Measurements from ENCODE around the gene NFATC1.

Gene NFATC1

GRCh38 chr18:79570266-79571201 lies 174.8 kb downstream of the NFATC1 start:
- DNase-seq (ENCODE audit: extremely low read depth, low read depth): no peak
- H3K4me3 ChIP-seq (replicated peaks; ENCODE audit: low read depth, low read length): no peak overlapping the region

GRCh38 chr18:79571211-79572092 lies 175.7 kb downstream of the NFATC1 start:
- no peak overlapping the region for H3K4me3 ChIP-seq (replicated peaks; ENCODE audit: low read depth, low read length)
- TF ChIP-seq, protein P1, sequence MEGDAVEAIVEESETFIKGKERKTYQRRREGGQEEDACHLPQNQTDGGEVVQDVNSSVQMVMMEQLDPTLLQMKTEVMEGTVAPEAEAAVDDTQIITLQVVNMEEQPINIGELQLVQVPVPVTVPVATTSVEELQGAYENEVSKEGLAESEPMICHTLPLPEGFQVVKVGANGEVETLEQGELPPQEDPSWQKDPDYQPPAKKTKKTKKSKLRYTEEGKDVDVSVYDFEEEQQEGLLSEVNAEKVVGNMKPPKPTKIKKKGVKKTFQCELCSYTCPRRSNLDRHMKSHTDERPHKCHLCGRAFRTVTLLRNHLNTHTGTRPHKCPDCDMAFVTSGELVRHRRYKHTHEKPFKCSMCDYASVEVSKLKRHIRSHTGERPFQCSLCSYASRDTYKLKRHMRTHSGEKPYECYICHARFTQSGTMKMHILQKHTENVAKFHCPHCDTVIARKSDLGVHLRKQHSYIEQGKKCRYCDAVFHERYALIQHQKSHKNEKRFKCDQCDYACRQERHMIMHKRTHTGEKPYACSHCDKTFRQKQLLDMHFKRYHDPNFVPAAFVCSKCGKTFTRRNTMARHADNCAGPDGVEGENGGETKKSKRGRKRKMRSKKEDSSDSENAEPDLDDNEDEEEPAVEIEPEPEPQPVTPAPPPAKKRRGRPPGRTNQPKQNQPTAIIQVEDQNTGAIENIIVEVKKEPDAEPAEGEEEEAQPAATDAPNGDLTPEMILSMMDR (IDR thresholded peaks at IDR 0.05; ENCODE audit: low read depth, low read length, missing control alignments): no peak
- DNase-seq (ENCODE audit: extremely low read depth, low read depth): no peak

More at GRCh38 chr18:79570266-79571201, 174.8 kb downstream of the NFATC1 start:
- TF ChIP-seq, protein P1 (IDR thresholded peaks at IDR 0.05; ENCODE audit: low read depth, low read length, missing control alignments): no peak

- H3K4me3 ChIP-seq (replicated peaks; ENCODE audit: low read depth, low read length): no peak overlapping the region
- TF ChIP-seq, protein P1 (IDR thresholded peaks at IDR 0.05; ENCODE audit: low read depth, low read length, missing control alignments): no peak
- DNase-seq (ENCODE audit: extremely low read depth, low read depth): no peak
Measured at GRCh38 chr18:79572093-79572780, 176.5 kb downstream of the NFATC1 start.

GRCh38 chr18:79572848-79573451 lies 177.2 kb downstream of the NFATC1 start:
- TF ChIP-seq, protein P1 (IDR thresholded peaks at IDR 0.05; ENCODE audit: low read depth, low read length, missing control alignments): no peak
- DNase-seq (ENCODE audit: extremely low read depth, low read depth): no peak
- H3K4me3 ChIP-seq (replicated peaks; ENCODE audit: low read depth, low read length): no peak overlapping the region

DNA sequence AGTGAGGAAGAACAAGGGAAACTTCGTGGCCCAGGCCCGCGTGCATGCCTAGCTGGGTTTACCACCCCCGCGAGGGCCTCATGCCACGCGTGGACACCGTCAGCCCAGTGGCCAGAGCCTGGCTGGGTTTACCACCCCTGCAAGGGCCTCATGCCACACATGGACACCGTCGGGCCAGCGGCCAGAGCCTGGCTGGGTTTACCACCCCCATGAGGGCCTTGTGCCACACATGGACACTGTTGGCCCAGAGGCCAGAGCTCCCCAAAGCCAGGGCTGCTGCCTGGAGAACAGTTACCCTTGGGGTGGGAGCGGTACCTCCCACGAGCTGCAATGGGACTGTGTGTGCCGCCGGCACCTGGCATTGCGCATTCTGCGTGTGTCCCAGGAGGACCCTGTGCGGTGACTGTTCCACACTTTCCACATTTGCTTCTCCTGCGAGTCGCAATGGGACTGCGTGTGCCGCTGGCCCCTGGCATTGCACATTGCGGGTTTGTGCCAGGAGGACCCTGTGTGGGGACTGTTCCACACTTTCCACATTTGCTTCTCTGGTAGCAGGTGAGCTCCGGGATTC lies 178.3 kb downstream of the NFATC1 start:
- no peak overlapping the region for H3K4me3 ChIP-seq (replicated peaks; ENCODE audit: low read depth, low read length)
- TF ChIP-seq, protein P1 (IDR thresholded peaks at IDR 0.05; ENCODE audit: low read depth, low read length, missing control alignments): no peak
- no peak for DNase-seq (ENCODE audit: extremely low read depth, low read depth)

All from HFF-Myc (cell line).